ENCODE data around the gene TOPBP1.

The TOPBP1 gene

GRCh38 chr3:133662278-133662651 is 524 bp upstream of the TOPBP1 start:
- TF ChIP-seq CTCF (IDR thresholded peaks at IDR 0.05; ENCODE audit: low read length), result peak; percentile 47
- TF ChIP-seq EZH2 (optimal IDR thresholded peaks at IDR 0.05; ENCODE audit: low read depth, low read length), result no peak
- no peak for TF ChIP-seq EZH2phosphoT487 (IDR thresholded peaks at IDR 0.05; ENCODE audit: low read length)
- peak overlapping the region; percentile 50 for H3K4me2 ChIP-seq (ENCODE audit: low read depth, low read length)
- H3K9ac ChIP-seq (ENCODE audit: low read length), result peak overlapping the region; percentile 89
- peak overlapping the region; percentile 60 for H3K27ac ChIP-seq (ENCODE audit: low read length)
- peaks cover 5% of the 10 kb centered on the region; the same call in 1 of the 2 replicates for H3F3A ChIP-seq (ENCODE audit: insufficient read depth, low read length)
- no peaks in the 10 kb centered on the region for H3K27me3 ChIP-seq (replicated peaks; ENCODE audit: insufficient read depth, low read length)
- DNase-seq, result peak; percentile 60
- peaks cover 18% of the 10 kb centered on the region; the same call in 1 of the 2 replicates for H3K4me1 ChIP-seq (ENCODE audit: low read length)
- H4K20me1 ChIP-seq (ENCODE audit: insufficient read depth, low read length), result no peaks in the 10 kb centered on the region
- H3K4me3 ChIP-seq (ENCODE audit: low read length), result peak overlapping the region; percentile 86
- peak overlapping the region; percentile 60 for H2AFZ ChIP-seq (ENCODE audit: low read length)
- H3K36me3 ChIP-seq (replicated peaks; ENCODE audit: insufficient read depth, low read length), result peaks cover 12% of the 10 kb centered on the region; the same call in 1 of the 2 replicates
- no peaks in the 10 kb centered on the region for H3K9me3 ChIP-seq (replicated peaks; ENCODE audit: insufficient read depth, low read length)
- H3K79me2 ChIP-seq (ENCODE audit: low read length), result peaks cover 56% of the 10 kb centered on the region
- no peaks in the 10 kb centered on the region for H3K9me2 ChIP-seq (replicated peaks; ENCODE audit: insufficient read depth, low read length)

GRCh38 chr3:133659806-133660205 is 1.9 kb downstream of the TOPBP1 start:
- no peaks in the 10 kb centered on the region for H4K20me1 ChIP-seq (ENCODE audit: insufficient read depth, low read length)
- peak overlapping the region; percentile 65; the same call in 1 of the 2 replicates for H3K4me2 ChIP-seq (ENCODE audit: low read depth, low read length)
- H3K27ac ChIP-seq (ENCODE audit: low read length), result no peak overlapping the region
- H2AFZ ChIP-seq (ENCODE audit: low read length), result no peak overlapping the region
- H3F3A ChIP-seq (ENCODE audit: insufficient read depth, low read length), result peaks cover 5% of the 10 kb centered on the region; the same call in 1 of the 2 replicates
- H3K9me3 ChIP-seq (replicated peaks; ENCODE audit: insufficient read depth, low read length), result no peaks in the 10 kb centered on the region
- no peak for DNase-seq
- no peaks in the 10 kb centered on the region for H3K9me2 ChIP-seq (replicated peaks; ENCODE audit: insufficient read depth, low read length)
- H3K4me1 ChIP-seq (ENCODE audit: low read length), result peaks cover 18% of the 10 kb centered on the region; the same call in 1 of the 2 replicates
- no peak overlapping the region for H3K9ac ChIP-seq (ENCODE audit: low read length)
- peaks cover 68% of the 10 kb centered on the region for H3K79me2 ChIP-seq (ENCODE audit: low read length)
- H3K27me3 ChIP-seq (replicated peaks; ENCODE audit: insufficient read depth, low read length), result no peaks in the 10 kb centered on the region
- H3K36me3 ChIP-seq (replicated peaks; ENCODE audit: insufficient read depth, low read length), result peaks cover 16% of the 10 kb centered on the region
- no peak overlapping the region for H3K4me3 ChIP-seq (ENCODE audit: low read length)
- TF ChIP-seq EZH2phosphoT487 (IDR thresholded peaks at IDR 0.05; ENCODE audit: low read length) (no peak), CTCF (IDR thresholded peaks at IDR 0.05; ENCODE audit: low read length) (no peak), EZH2 (optimal IDR thresholded peaks at IDR 0.05; ENCODE audit: low read depth, low read length) (no peak)

GRCh38 chr3:133655731-133656515 is 5.8 kb downstream of the TOPBP1 start:
- Histone ChIP-seq H3K4me2 (ENCODE audit: low read depth, low read length) (no peak overlapping the region), H3K9me3 (replicated peaks; ENCODE audit: insufficient read depth, low read length) (no peaks in the 10 kb centered on the region), H3K27me3 (replicated peaks; ENCODE audit: insufficient read depth, low read length) (no peaks in the 10 kb centered on the region), H3K79me2 (ENCODE audit: low read length) (peaks cover 61% of the 10 kb centered on the region), H4K20me1 (ENCODE audit: insufficient read depth, low read length) (no peaks in the 10 kb centered on the region), H3K36me3 (replicated peaks; ENCODE audit: insufficient read depth, low read length) (peaks cover 31% of the 10 kb centered on the region), H2AFZ (ENCODE audit: low read length) (no peak overlapping the region), H3K27ac (ENCODE audit: low read length) (no peak overlapping the region), H3K9ac (ENCODE audit: low read length) (no peak overlapping the region), H3F3A (ENCODE audit: insufficient read depth, low read length) (no peaks in the 10 kb centered on the region), H3K4me3 (ENCODE audit: low read length) (no peak overlapping the region), H3K4me1 (ENCODE audit: low read length) (peaks cover 10% of the 10 kb centered on the region; the same call in 1 of the 2 replicates), H3K9me2 (replicated peaks; ENCODE audit: insufficient read depth, low read length) (no peaks in the 10 kb centered on the region)
- TF ChIP-seq EZH2 (optimal IDR thresholded peaks at IDR 0.05; ENCODE audit: low read depth, low read length) (no peak), EZH2phosphoT487 (IDR thresholded peaks at IDR 0.05; ENCODE audit: low read length) (no peak), CTCF (IDR thresholded peaks at IDR 0.05; ENCODE audit: low read length) (no peak)
- no peak for DNase-seq

Data from MM.1S (cell line).